Measurements from ENCODE around the gene NCOA5. TPM values are rescaled to one million over a fixed set of nuclear protein-coding genes. Genes with fewer than 3 reads are reported as not detected.

NCOA5 gene
- total RNA-seq, 1 donor from 2014 or later, result 14.3 TPM

DNA sequence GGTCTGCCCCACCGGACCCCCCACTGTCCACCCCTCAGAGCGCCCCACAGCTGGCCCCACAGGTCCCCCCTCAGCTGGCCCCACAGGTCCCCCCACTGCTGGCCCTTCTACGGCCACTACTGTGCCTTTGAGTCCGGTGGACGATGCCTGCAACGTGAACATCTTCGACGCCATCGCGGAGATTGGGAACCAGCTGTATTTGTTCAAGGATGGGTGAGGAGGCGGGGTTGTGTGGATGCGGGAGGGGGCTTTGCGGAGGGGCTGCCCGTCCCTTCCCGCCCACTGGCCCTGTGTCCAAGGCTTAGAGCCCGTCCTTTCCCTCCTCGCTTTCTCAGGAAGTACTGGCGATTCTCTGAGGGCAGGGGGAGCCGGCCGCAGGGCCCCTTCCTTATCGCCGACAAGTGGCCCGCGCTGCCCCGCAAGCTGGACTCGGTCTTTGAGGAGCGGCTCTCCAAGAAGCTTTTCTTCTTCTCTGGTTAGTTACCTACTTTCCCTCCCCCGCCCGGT is 76.4 kb downstream of the NCOA5 start:
- no peak for ATAC-seq

DNA sequence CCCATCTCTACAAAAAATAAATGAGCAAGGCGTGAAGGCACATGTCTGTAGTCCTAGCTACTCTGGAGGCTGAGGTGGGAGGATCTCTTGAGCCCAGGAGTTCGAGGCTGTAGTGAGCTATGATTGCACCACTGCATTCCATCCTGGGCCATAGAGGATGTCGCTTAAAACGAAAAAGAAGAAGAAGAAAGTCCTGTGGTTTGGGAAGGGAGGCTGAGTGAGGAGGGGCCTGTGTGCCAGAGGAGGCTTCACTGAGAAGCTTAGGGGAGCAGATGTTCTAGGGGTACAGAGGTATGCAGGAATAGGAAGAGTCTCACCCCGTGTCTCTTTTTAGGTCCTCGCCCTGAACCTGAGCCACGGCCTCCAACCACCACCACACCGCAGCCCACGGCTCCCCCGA is 76.8 kb downstream of the NCOA5 start:
- no peak for ATAC-seq

DNA sequence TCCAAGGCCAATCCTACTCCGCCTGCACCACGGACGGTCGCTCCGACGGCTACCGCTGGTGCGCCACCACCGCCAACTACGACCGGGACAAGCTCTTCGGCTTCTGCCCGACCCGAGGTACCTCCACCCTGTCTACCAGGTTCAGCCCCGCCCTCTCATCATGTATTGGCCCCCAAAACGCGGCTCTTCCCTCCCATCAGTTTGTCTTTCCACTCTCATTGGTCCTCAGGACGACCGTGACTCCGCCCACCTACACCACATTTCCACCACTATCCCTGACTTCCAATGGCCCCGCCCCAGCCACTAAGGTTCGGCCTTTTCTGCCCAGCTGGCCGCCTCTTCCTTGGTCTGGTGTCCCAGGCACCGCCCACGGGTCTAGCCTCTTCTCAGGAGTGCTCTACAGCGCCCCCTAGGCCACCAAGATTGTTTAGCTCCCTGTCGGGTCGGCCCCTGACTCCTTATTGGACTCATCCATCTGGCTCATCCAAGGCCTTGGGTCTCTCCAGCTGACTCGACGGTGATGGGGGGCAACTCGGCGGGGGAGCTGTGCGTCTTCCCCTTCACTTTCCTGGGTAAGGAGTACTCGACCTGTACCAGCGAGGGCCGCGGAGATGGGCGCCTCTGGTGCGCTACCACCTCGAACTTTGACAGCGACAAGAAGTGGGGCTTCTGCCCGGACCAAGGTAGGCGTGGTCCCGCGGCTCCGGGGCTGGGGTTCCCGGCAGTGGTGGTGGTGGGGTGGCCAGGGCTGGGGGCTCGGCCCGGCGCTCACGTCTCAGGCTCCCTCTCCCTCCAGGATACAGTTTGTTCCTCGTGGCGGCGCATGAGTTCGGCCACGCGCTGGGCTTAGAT is 77.9 kb downstream of the NCOA5 start:
- ATAC-seq, result peak; percentile 49

Other genes starting within 250 kb of the NCOA5 start
- gene ACOT8, start 232.6 kb downstream of the NCOA5 start, total RNA-seq, result 14.0 TPM
- 1.4 TPM for gene ZSWIM3, start 232.3 kb downstream of the NCOA5 start, total RNA-seq
- gene ZSWIM1, start 208.7 kb downstream of the NCOA5 start, total RNA-seq, result 7.2 TPM
- 0.76 TPM for gene SPATA25, start 202.3 kb downstream of the NCOA5 start, total RNA-seq
- 1.9 TPM for gene NEURL2, start 198.8 kb downstream of the NCOA5 start, total RNA-seq
- gene CTSA, start 198.6 kb downstream of the NCOA5 start, total RNA-seq, result 57.4 TPM
- gene PLTP, start 177.8 kb downstream of the NCOA5 start, total RNA-seq, result 46.7 TPM
- 19.0 TPM for gene PCIF1, start 155.3 kb downstream of the NCOA5 start, total RNA-seq
- gene ZNF335, start 117.8 kb downstream of the NCOA5 start, total RNA-seq, result 9.6 TPM
- 3.3 TPM for gene MMP9, start 81.1 kb downstream of the NCOA5 start, total RNA-seq
- gene SLC12A5, start 60.7 kb downstream of the NCOA5 start, total RNA-seq, result not detected
- gene CD40, start 28.4 kb upstream of the NCOA5 start, total RNA-seq, result 7.4 TPM
- gene CDH22, start 218.5 kb upstream of the NCOA5 start, total RNA-seq, result 0.40 TPM

Measured in esophagus mucosa (tissue), 1 donor.